Natural killer cell (primary cell): ENCODE data around the gene SCGB2A2. TPM values are rescaled to one million over a fixed set of nuclear protein-coding genes. Genes with fewer than 3 reads are reported as not detected.

Experiments
- ATAC-seq, 3 donors: fragments of 150-1000 bp in 2 of 3; fragments of 200-7000 bp in 1 of 3; cut with Tn5 transposase; 1 replicate in 1 of 3; 2 replicates in 2 of 3; pipeline ENCODE4 v1.10.0; 2021; ENCODE audit warnings: mild to moderate bottlenecking in 2 of 3, moderate library complexity in 2 of 3
- DNase-seq, 2 donors: peaks; one replicate each; pipeline versions ENCODE4 v3.0.0 to v3.0.0-alpha.2; 2013 to 2021; ENCODE audit warnings: mixed read lengths in 1 of 2
- H3K27ac ChIP-seq: one replicate; pipeline ENCODE4 v1.5.1; 2013; ENCODE audit warnings: mild to moderate bottlenecking, low read length
- H3K27me3 ChIP-seq: one replicate; pipeline ENCODE4 v1.6.1; 2013; ENCODE audit warnings: low read length; ENCODE audit not compliant: control insufficient read depth, insufficient read depth
- H3K36me3 ChIP-seq: one replicate; pipeline ENCODE4 v1.6.1; 2013; ENCODE audit warnings: low read length; ENCODE audit not compliant: control insufficient read depth, insufficient read depth
- H3K4me1 ChIP-seq: one replicate; pipeline ENCODE4 v1.6.1; 2013; ENCODE audit warnings: low read length; ENCODE audit not compliant: control insufficient read depth, insufficient read depth
- H3K4me3 ChIP-seq: one replicate; pipeline ENCODE4 v1.5.1; 2013; ENCODE audit warnings: low read length
- H3K9me3 ChIP-seq: one replicate; pipeline ENCODE4 v1.6.1; 2013; ENCODE audit warnings: low read length; ENCODE audit not compliant: control insufficient read depth, insufficient read depth
- H3K27ac Mint-ChIP-seq, 2 donors: one replicate each; pipeline ENCODE4 v1.8.0; 2022; ENCODE audit warnings: mild to moderate bottlenecking in 2 of 2, mixed read lengths in 2 of 2, moderate library complexity in 1 of 2
- H3K27me3 Mint-ChIP-seq, 2 donors: one replicate each; pipeline ENCODE4 v1.8.0; 2022; ENCODE audit warnings: low read depth in 2 of 2, mixed read lengths in 2 of 2
- H3K36me3 Mint-ChIP-seq: one replicate; pipeline ENCODE4 v1.8.0; 2022; ENCODE audit warnings: mixed read lengths
- H3K4me1 Mint-ChIP-seq, 2 donors: one replicate each; pipeline ENCODE4 v1.8.0; 2022; ENCODE audit warnings: mixed read lengths in 2 of 2
- H3K4me3 Mint-ChIP-seq: one replicate; pipeline ENCODE4 v1.8.0; 2022; ENCODE audit warnings: mild to moderate bottlenecking, moderate library complexity, mixed read lengths
- H3K9me3 Mint-ChIP-seq, 2 donors: one replicate each; pipeline ENCODE4 v1.8.0; 2022; ENCODE audit warnings: mixed read lengths in 2 of 2
- WGBS: methylation state at CpG from one replicate; pipeline ENCODE4 v1.1.7; 2013; ENCODE audit warnings: missing lambda C conversion rate; ENCODE audit not compliant: insufficient coverage; 5-methylcytosine and 5-hydroxymethylcytosine counted together
- intact Hi-C: fragments of 100-400 bp; cut with micrococcal nuclease; formaldehyde crosslinking; loops from one replicate; pipeline ENCODE4 v1.14.2; 2022
- total RNA-seq, 4 donors: library from RNA; stranded (reverse); fragments of 120-200 nt in 1 of 4; gene quantifications; one replicate each; pipeline versions ENCODE4 v1.2.3 to v1.2.4, GENCODE V29; 2013 to 2022
- TF ChIP-seq, protein P1 (sequence below): fragments of 200-600 bp; IDR thresholded peaks from one replicate; pipeline ENCODE4 v1.8.0; 2022; ENCODE audit warnings: antibody characterized with exemption

SCGB2A2 gene
- total RNA-seq, 3 donors from 2014 or later (not counting 1 experiment from before 2014, with no cell fraction given), result not detected

DNA sequence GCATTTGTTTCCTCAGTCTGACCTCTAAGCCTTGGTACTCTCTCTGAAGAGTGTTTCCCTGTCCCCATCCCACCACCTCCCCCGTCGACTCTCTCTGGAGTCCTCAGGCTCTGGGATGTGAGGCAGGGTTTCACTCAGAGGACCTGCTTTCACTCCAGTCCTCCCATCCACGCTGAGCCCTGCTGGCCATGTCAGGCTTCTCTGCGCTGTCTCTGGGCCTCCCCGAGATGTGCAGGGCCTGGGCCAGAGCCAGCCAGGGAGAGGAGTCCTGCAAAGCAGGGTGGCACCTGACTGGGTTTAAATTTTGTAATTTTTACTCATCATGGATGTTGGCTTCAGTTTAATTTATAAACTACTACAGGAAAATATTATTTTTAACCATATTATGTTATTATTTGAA is 3.3 kb downstream of the SCGB2A2 start:
- Histone ChIP-seq H3K36me3 (no peaks in the 10 kb centered on the region), H3K9me3 (no peaks in the 10 kb centered on the region), H3K4me3 (no peak overlapping the region), H3K27ac (no peak overlapping the region), H3K27me3 (no peaks in the 10 kb centered on the region), H3K4me1 (no peaks in the 10 kb centered on the region)
- no peaks in the 10 kb centered on the region for H3K4me1 Mint-ChIP-seq
- intact Hi-C loops, result no loop called here
- 87% methylated on average over 5 of the region's 5 CpGs for WGBS
- no peak overlapping the region for H3K4me3 Mint-ChIP-seq
- H3K27me3 Mint-ChIP-seq, result peaks cover 6 to 9% of the 10 kb centered on the region in 2 donors
- no peaks in the 10 kb centered on the region for H3K36me3 Mint-ChIP-seq
- H3K27ac Mint-ChIP-seq, result no peak overlapping the region
- no peaks in the 10 kb centered on the region for H3K9me3 Mint-ChIP-seq
- TF ChIP-seq, protein P1, sequence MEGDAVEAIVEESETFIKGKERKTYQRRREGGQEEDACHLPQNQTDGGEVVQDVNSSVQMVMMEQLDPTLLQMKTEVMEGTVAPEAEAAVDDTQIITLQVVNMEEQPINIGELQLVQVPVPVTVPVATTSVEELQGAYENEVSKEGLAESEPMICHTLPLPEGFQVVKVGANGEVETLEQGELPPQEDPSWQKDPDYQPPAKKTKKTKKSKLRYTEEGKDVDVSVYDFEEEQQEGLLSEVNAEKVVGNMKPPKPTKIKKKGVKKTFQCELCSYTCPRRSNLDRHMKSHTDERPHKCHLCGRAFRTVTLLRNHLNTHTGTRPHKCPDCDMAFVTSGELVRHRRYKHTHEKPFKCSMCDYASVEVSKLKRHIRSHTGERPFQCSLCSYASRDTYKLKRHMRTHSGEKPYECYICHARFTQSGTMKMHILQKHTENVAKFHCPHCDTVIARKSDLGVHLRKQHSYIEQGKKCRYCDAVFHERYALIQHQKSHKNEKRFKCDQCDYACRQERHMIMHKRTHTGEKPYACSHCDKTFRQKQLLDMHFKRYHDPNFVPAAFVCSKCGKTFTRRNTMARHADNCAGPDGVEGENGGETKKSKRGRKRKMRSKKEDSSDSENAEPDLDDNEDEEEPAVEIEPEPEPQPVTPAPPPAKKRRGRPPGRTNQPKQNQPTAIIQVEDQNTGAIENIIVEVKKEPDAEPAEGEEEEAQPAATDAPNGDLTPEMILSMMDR, result no peak
- DNase-seq (no peak), ATAC-seq (no peak)

DNA sequence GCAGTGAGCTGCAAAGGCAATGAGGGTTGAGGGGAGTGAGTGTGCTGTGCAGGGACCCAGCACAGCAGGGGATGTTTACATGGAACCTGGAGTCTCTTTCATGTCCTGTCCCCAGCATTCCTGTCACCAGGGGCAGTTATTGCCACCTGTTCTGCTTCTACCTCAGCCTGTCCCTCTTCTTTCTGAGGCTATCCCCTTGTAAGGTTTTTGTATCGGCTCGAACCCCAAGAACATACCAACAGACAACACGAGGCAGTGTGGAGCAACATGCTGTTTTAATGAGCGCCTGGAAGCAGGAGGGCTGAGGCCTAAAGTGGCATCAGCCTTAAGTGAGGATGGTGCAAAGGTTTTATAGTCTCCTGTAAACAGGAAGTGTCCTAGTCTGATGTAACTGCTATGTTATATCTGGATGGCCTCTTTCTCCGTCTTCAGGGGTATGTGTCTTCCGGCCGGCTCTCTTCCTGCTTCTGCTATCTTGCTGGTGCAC is 3.9 kb downstream of the SCGB2A2 start:
- no peaks in the 10 kb centered on the region for H3K36me3 ChIP-seq
- Mint-ChIP-seq H3K4me3 (no peak overlapping the region), H3K9me3 (no peaks in the 10 kb centered on the region), H3K27ac (no peak overlapping the region), H3K27me3 (peaks cover under 1 to 5% of the 10 kb centered on the region in 2 donors), H3K4me1 (no peaks in the 10 kb centered on the region), H3K36me3 (no peaks in the 10 kb centered on the region)
- H3K9me3 ChIP-seq, result no peaks in the 10 kb centered on the region
- intact Hi-C loops, result no loop called here
- H3K27ac ChIP-seq, result no peak overlapping the region
- TF ChIP-seq, protein P1, result no peak
- H3K27me3 ChIP-seq, result no peaks in the 10 kb centered on the region
- 80% methylated on average over 7 of the region's 7 CpGs for WGBS
- DNase-seq (no peak), ATAC-seq (no peak)
- H3K4me3 ChIP-seq, result no peak overlapping the region
- no peaks in the 10 kb centered on the region for H3K4me1 ChIP-seq

DNA sequence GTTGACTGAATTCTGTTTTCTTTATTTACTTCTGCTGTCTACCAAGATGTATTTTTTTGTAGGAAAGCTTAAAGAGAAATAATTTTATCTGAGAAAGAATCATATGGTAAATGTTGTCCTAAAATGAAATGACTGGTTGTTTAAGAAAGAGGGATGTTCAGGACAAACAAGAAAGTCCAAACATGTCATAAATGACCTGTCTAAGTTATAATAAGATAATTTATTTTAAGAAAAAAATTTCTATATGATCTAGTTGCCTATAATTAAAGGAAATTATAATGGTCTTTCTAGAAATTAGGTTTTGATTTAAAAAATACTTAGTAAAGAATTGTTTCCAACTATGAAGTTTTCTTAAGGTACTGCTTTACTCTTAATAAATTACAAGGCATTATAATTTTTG is 10.5 kb downstream of the SCGB2A2 start:
- Histone ChIP-seq H3K9me3 (no peaks in the 10 kb centered on the region), H3K27me3 (peaks cover 2% of the 10 kb centered on the region), H3K27ac (no peak overlapping the region), H3K36me3 (no peaks in the 10 kb centered on the region), H3K4me3 (no peak overlapping the region), H3K4me1 (no peaks in the 10 kb centered on the region)
- ATAC-seq, result no peak
- TF ChIP-seq, protein P1, result no peak
- Mint-ChIP-seq H3K36me3 (no peaks in the 10 kb centered on the region), H3K27ac (no peak overlapping the region), H3K9me3 (no peaks in the 10 kb centered on the region), H3K27me3 (peaks cover 5 to 12% of the 10 kb centered on the region in 2 donors), H3K4me1 (no peaks in the 10 kb centered on the region), H3K4me3 (no peak overlapping the region)
- no peak for DNase-seq
- intact Hi-C loops, result no loop called here

DNA sequence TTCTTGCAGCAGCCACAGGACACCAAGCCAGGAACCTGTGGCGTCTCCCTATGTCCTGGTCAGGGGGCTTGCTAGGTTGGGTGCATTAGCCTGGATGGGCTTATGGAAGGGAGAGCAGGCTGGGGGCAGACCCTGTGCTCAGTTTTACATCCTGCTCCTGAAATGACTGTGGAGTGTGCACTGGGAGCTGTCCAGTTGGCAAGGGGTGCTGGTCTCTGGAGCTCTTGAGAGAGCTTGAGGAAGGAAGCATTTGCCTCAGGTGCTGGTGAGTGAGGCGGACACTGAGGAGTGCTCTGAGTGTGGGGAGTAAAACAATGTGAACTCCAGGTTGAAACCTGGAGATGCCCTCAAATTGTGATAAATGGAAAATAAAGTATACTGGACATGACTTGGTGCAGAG is 25.5 kb downstream of the SCGB2A2 start:
- no peaks in the 10 kb centered on the region for H3K9me3 Mint-ChIP-seq
- Histone ChIP-seq H3K9me3 (no peaks in the 10 kb centered on the region), H3K4me3 (no peak overlapping the region), H3K4me1 (no peaks in the 10 kb centered on the region), H3K27me3 (peaks cover 5% of the 10 kb centered on the region), H3K36me3 (no peaks in the 10 kb centered on the region), H3K27ac (no peak overlapping the region)
- ATAC-seq, result no peak
- no peaks in the 10 kb centered on the region for H3K4me1 Mint-ChIP-seq
- TF ChIP-seq, protein P1, result no peak
- no peak overlapping the region for H3K27ac Mint-ChIP-seq
- intact Hi-C loops, result no loop called here
- H3K36me3 Mint-ChIP-seq, result no peaks in the 10 kb centered on the region
- H3K4me3 Mint-ChIP-seq, result no peak overlapping the region
- H3K27me3 Mint-ChIP-seq, result peaks cover 15 to 34% of the 10 kb centered on the region in 2 donors
- DNase-seq, result no peak
- WGBS, result 58% methylated on average over 2 of the region's 2 CpGs
